H54 (cell line): Measurements from ENCODE around the gene IFT25.
"Not testable (repeated sequence)": the region's sequence is repeated elsewhere in the genome, so short reads cannot be mapped to it uniquely, and the experiment has no call there.

Source experiments
- DNase-seq: peaks from one replicate; pipeline ENCODE4 v3.0.0; 2011; ENCODE audit warnings: low spot score, mixed read lengths; ENCODE audit not compliant: insufficient read length
- FAIRE-seq: peaks from 3 replicates; lab custom pipeline; 2011; peaks lifted over from hg19 to GRCh38; lab: Jason Lieb, UNC
- POLR2A ChIP-seq: IDR thresholded peaks from 2 replicates; pipeline ENCODE4 v1.6.1; 2011; ENCODE audit warnings: low read depth, mild to moderate bottlenecking, low read length

IFT25 gene

DNA sequence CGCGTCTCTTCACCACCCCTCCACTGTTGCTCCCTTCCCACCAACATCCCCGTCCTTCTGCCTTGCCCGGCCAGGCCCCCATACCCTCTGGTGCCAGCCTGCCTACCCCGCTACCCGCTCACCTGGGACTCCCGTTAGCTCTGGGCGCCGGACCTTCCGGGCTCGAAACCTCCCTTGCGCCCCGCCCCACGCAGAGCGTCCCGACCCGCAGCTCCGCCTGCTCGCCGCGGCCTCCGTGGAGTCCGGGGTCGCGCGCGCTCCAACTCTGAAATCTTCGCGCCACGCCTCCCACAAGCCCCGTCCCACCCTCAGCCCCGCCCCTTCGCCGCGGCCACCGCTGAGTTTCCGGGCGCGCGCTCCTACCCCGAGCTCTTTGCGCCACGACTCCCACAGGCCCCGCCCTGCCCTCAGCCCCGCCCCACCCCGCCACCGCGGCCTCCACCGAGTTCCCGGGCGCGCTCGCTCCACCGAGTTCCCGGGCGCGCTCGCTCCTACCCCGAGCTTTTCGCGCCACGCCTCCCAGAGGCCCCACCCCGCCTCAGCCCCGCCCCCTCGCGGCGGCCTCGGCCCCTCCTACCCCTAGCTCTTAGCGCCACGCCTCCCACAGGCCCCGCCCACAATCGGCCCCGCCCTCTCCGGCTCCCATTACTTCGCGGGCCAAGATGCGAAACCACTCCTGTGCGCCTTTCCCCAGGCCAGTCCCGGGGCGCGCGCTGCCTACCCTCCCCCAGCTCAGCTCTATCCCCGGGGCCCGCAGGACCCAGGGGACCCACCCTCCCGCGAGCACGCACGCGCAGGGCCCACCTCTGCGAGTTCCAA lies at the start of gene IFT25:
Gene IFT25, minus strand, starts transcription at position 267 of the 819 bp plus-strand sequence. CDS start 5,617 bp downstream, outside the sequence.
- FAIRE-seq: no peak
- peak; percentile 82 for TF ChIP-seq POLR2A
- peak; percentile 86 for DNase-seq

DNA sequence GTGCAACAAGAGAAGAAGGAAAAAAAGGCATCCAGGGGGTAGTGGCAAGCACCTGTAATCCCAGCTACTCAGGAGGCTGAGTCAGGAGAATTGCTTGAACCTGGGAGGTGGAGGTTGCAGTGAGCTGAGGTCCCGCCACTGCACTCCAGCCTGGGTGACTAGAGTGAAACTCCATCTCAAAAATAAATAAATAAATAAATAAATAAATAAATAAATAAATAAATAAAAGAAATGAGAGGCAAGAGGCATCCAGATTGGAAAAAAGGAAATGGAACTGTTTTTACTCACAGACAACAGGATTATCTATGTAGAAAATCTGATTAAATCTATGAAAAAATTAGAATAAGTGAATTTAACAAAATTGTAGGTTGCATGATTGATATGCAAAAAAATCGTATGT lies 49.0 kb upstream of the IFT25 start:
- not testable (repeated sequence) for FAIRE-seq

DNA sequence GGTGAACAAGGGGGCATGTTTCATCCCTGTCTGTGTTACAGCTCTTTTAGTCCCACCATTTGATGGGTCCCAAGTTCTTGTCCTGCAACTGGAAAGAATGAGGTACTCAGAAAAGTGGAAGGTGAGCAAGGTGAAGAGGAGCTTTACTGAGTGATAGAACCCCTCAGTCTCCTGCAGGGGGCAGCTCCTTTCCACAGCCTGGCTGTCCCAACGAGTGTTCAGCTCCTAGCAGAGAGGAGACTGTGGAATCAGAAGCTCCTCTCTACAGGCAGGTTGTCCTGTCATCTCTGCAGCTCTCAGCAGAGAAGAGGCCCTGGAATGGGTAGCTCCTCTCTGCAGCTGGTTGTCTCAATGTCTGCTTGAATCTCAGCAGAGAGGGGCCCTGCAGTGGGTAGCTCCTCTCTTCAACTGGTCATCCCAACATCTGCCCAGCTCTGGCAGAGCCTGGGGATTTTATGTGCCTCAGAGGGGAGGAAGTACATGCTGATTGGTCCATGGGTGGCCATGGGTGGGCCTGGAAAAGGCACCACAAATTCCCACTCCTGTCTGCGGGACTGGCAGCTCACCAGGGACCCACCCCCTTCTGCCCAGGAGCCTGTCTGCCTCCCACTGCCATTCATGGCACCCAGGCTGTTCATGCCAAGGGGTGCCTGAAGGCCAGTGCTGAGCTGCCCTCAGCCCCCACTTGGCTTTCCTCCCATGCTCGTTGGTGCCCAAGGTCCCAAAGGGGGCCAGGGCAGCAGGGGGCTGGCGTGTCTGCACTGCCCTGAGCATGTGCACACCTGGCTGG lies 46.8 kb upstream of the IFT25 start:
- FAIRE-seq: no peak
- no peak for DNase-seq
- no peak for TF ChIP-seq POLR2A

More for the DNA sequence above, 49.0 kb upstream of the IFT25 start:
- DNase-seq: not testable (repeated sequence)

DNA sequence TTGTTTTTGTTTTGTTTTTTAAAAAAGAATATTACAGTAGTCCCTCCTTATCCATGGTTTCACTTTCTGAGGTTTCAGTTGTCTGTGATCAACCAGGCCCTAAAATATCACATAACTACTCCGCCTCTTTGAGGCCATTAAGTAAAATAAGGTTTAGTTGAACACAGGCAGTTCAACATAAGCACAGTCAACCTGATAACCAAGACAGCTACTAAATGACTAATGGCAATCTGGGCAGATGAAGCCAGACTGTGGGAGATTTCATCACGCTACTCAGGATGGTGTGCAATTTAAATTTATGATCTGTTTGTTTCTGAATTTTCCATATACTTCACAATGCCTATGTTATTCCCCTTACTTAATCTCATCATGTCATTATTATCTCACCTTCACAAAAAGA lies 42.4 kb upstream of the IFT25 start:
- no peak for FAIRE-seq
- TF ChIP-seq POLR2A: no peak

GRCh38 chr1:53986458-53986857 lies 41.0 kb upstream of the IFT25 start:
- FAIRE-seq (no peak), DNase-seq (no peak)
- no peak for TF ChIP-seq POLR2A

More for the DNA sequence above, 42.4 kb upstream of the IFT25 start:
- no peak for DNase-seq

GRCh38 chr1:53984726-53985125 lies 39.2 kb upstream of the IFT25 start:
- no peak for DNase-seq
- no peak for FAIRE-seq
- no peak for TF ChIP-seq POLR2A

DNA sequence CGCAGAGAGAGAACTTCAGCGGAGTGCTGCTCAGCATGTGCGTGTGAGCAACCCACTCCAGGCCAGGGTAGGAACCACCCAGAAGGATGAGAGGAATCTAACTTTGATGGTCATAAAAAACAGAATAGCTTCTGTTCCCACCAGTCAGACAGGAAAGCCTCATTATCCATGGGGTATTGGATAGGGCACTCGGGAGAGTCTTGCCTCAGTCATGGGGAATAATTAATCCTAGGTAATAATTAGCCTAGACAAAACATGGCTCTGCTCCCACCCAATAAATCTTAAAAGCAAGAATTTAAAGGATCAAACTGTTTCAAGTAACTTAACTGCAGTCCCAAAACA lies 37.2 kb upstream of the IFT25 start:
- TF ChIP-seq POLR2A: no peak
- FAIRE-seq (no peak), DNase-seq (no peak)

DNA sequence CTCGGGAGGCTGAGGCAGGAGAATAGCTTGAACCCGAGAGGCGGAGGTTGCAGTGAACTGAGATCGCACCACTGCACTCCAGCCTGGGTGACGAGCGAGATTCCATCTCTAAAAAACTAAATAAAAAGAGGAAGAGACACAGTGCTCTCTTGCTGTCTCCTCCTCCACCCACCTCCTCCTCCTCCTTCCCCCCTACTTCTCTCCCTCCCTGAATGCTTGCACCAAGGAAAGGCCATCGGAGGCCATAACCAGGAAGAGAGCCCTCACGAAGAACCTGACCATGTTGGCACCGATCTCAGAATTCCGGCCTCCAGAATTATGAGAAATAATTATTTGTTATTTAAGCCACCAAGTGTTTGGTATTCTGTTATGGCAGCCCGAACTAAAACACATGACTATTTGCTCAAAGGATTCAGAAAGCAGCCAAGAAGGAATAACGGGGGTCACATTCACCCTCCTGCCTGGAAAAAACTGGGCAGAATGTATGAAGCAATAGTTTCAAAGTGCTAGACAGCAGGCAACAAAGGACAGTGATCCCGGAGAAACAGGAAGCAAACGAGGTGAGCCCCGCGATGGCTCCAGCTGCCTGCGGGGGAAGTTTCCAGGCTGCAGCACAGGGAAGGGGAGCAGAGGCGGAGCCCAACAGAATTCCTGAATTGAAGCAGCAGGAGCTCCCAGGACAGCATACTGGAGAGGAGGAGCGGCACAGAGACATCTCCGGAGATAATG lies 36.7 kb upstream of the IFT25 start:
- no peak for TF ChIP-seq POLR2A
- no peak for FAIRE-seq
- DNase-seq: no peak

DNA sequence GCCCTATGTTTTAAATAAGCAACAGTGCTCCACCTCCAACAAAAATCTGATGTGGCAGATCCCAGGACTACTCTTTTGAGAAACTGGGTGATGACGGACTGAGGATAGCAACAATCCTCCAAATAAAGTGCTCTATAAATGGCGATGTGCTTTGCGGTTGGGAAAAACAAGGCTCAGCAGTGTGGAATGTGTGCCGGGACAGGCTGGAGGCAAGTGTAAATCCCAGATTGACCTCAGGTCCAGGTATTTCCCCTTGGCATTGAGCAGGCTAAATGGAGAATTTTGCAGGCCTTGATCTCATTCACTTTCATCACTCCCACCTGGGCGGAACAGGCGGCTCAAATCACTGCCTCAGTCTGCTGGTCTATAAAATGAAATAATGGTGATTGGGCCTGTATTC lies 35.7 kb upstream of the IFT25 start:
- DNase-seq (no peak), FAIRE-seq (no peak)
- TF ChIP-seq POLR2A: no peak

DNA sequence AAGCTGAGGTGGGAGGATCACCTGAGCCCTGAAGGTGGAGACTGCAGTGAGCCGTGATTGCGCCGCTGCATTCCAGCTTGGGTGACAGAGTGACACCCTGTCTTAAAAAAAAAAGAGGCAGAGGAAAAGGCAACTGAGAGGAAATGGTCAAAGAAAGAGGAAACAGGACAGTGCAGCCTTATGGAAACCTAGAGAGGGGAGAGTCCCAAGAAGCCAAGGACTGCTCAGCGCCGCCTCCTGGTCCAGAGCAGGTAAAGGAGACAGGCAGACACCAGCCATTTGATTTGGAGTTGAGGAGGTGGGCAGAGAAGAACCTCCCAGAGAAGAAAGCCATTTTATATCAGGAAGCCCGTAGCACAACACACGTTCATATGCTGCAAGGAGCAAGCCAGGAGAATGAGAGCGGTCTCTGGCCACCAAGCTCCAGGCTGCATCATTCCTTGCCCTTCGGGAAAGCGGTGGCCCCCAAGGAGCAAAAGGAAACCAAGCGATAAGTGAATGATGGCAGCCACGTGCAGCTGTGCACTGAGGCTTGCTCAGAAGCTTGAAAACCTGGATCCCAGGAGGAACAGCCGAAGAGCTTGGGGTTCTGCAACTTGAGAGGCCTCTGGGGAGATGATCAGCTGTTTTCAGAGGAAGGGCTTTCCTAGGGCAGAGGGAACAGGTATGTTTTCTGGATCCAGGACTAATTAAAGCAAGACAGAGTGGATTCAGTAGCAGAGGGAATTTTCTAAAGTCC lies 34.4 kb upstream of the IFT25 start:
- no peak for DNase-seq
- no peak for FAIRE-seq
- no peak for TF ChIP-seq POLR2A

- DNase-seq (no peak), FAIRE-seq (no peak)
- no peak for TF ChIP-seq POLR2A
Observed at GRCh38 chr1:53975861-53976260, 30.4 kb upstream of the IFT25 start.

DNA sequence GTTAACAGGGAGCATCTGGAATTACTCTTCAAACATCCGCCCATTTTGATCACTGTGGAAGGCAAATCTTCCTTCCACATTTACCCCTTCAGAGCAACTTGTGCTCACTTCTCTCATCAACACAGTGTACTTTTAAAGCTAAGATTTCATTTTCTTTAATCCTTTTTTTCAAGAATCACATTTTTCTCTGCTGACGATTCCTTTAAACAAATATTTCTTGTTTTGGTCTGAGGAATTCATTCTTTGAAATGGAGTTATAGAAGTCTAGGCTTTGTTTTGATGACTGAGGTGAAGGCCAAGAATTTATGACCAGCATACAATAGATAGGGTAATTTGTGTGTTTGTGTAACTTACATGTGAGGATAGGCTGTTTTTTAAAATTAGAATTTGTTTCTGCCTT lies 26.2 kb upstream of the IFT25 start:
- no peak for TF ChIP-seq POLR2A
- DNase-seq (no peak), FAIRE-seq (no peak)

DNA sequence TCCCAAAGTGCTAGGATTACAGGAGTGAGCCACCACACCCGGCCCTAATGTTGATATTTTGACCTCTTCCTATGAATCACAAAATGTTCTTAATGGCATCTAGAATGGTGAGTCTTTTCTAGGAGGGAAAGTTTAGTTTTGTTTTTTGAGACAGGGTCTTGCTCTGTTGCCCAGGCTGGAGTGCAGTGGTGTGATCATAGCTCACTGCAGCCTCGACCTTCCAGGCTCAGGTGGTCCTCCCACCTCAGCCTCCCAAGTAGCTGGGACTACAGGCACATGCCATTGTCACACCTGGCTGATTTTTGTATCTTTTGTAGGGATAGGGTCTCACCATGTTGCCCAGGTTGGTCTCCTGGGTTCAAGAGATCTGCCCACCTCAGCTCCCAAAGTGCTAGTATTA lies 23.8 kb upstream of the IFT25 start:
- not testable (repeated sequence) for FAIRE-seq, DNase-seq
